Endothelial cell of umbilical vein (primary cell): Measurements from ENCODE around the gene WDR74.

Experiments used
- CTCF ChIP-seq, 2 donors: IDR thresholded peaks; 1 replicate in 1 of 2; 2 replicates in 1 of 2; pipeline ENCODE4 v1.5.1; 2011; ENCODE audit warnings: low read length in 2 of 2, mild to moderate bottlenecking in 2 of 2, moderate library complexity in 2 of 2, control low read depth in 1 of 2, inconsistent platforms in 1 of 2, low read depth in 1 of 2; ENCODE audit not compliant: insufficient read depth in 1 of 2; ENCODE audit errors: extremely low read depth in 1 of 2
- EZH2 ChIP-seq: IDR thresholded peaks from 2 replicates; pipeline ENCODE4 v1.6.1; 2012; ENCODE audit warnings: borderline replicate concordance, low read depth, mild to moderate bottlenecking, moderate library complexity, low read length, inconsistent platforms; ENCODE audit not compliant: severe bottlenecking
- JUN ChIP-seq: IDR thresholded peaks from 2 replicates; pipeline ENCODE4 v1.6.1; 2011; ENCODE audit warnings: borderline replicate concordance, low read depth; ENCODE audit not compliant: insufficient read length, insufficient read depth
- MAX ChIP-seq: IDR thresholded peaks from 2 replicates; pipeline ENCODE4 v1.6.1; 2011; ENCODE audit not compliant: insufficient read depth, insufficient read length
- POLR2A ChIP-seq: IDR thresholded peaks from 2 replicates; pipeline ENCODE4 v1.6.1; 2012; ENCODE audit warnings: low read depth, mild to moderate bottlenecking, control low read depth, low read length
- POLR2AphosphoS5 ChIP-seq: IDR thresholded peaks from 2 replicates; pipeline ENCODE4 v1.6.1; 2012; ENCODE audit warnings: low read depth, mild to moderate bottlenecking, control low read depth, low read length, moderate library complexity; ENCODE audit not compliant: insufficient read depth

- TF ChIP-seq POLR2A (no peak), CTCF (IDR thresholded peaks at IDR 0.05; ENCODE audit: extremely low read depth in 1 of 2, insufficient read depth in 1 of 2, low read depth in 1 of 2, low read length in 2 of 2) (no peak), EZH2 (no peak), MAX (no peak), JUN (no peak), POLR2AphosphoS5 (no peak)
These were observed 22.8 kb downstream of the WDR74 start for GRCh38 chr11:62816557-62816956.
